ENCODE measurements around the gene RPL39L. TPM values are rescaled to one million over a fixed set of nuclear protein-coding genes. Genes with fewer than 3 reads are reported as not detected.

The RPL39L gene
- 100 to 1,000 TPM in 1 of 4 donors, 10 to 100 TPM in 1, 1 to 10 TPM in 2; 3.5 to 145 (median 10.1) TPM for total RNA-seq

GRCh38 chr3:187139126-187139894 is at the start of gene RPL39L:
Gene RPL39L (minus strand): TSS chr3:187139496. CDS start chr3:187121300, 18,196 bp downstream.
- peak; percentile 71 to 80 for DNase-seq
- Histone ChIP-seq H3K27me3 (no peaks in the 10 kb centered on the region), H3K36me3 (no peaks in the 10 kb centered on the region), H3K4me3 (peak within 1 kb of the TSS; percentile 37 to 46), H3K4me1 (no peaks in the 10 kb centered on the region), H3K27ac (peak within 1 kb of the TSS; percentile 44 to 52), H3K9me3 (no peaks in the 10 kb centered on the region)
- TF ChIP-seq CTCF (IDR thresholded peaks at IDR 0.05) = peak; percentile 73 to 80 (median 77)
- peak in 1 of 2 donors; percentile 27 for TF ChIP-seq POLR2A (IDR thresholded peaks at IDR 0.05)
- intact Hi-C loops (cut with DNase I; ENCODE audit: low total_unique reads) = no loop called here

DNA sequence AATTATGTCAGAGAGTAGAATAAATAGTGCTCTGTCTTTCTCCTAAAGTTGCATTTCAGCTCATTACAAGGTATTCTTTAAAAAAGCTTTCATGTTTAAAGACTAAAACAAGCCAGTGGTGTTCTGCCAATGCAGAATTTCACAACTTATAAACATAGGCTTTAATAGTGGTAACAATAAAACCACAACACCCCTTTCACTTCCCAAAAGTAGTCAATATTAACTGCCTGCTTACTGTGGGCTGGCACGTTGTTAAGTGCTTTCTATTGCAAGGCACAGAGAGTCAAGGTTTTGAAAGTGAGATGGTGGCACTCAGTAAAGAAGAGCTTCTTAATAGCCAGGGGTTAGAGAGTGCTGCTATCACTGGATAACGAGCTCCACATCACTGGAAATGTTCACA is 49.6 kb upstream of the RPL39L start:
- Histone ChIP-seq H3K27ac (no peak overlapping the region), H3K27me3 (no peaks in the 10 kb centered on the region), H3K4me3 (no peak overlapping the region), H3K36me3 (no peaks in the 10 kb centered on the region), H3K9me3 (no peaks in the 10 kb centered on the region), H3K4me1 (no peaks in the 10 kb centered on the region)
- no peak for TF ChIP-seq CTCF (IDR thresholded peaks at IDR 0.05)
- TF ChIP-seq POLR2A (IDR thresholded peaks at IDR 0.05) = no peak
- intact Hi-C loops (cut with DNase I; ENCODE audit: low total_unique reads) = no loop called here
- DNase-seq = no peak

DNA sequence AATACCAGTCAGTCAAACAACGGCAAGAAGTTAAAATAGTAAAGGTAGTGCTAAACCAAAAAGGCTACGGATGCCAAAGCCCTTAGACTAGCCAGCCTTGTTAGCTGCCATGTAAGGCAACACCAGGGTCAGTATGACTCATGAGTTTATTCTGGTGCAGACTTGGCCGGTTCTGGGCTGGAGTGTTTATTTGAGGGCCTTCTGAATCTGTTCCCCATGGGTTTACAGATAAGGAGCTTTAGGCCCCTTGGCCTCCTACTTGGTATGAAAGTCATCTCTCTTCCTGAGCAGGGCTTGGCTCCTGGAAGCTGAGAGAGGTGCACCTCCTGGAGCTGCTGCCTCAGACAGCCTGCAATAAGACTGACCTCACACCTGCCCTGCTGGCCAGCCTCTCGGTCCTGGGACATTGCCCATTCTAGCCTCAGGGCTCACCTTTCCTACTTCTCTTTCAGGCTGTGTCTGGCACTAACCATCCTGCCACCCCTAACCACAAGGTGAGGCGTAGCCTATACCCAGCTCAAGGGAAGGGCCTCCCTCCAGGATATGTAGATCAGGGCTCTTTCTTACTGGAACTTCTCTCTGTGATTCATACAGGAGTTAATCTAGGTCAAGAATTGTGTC is 47.6 kb upstream of the RPL39L start:
- no peak overlapping the region for H3K4me3 ChIP-seq
- H3K27ac ChIP-seq = peak overlapping the region; percentile 72 to 74
- intact Hi-C loops (cut with DNase I; ENCODE audit: low total_unique reads) = no loop called here
- H3K36me3 ChIP-seq = no peaks in the 10 kb centered on the region
- no peaks in the 10 kb centered on the region for H3K27me3 ChIP-seq
- peak; percentile 47 to 66 for DNase-seq
- no peaks in the 10 kb centered on the region for H3K9me3 ChIP-seq
- no peaks in the 10 kb centered on the region for H3K4me1 ChIP-seq
- TF ChIP-seq POLR2A (IDR thresholded peaks at IDR 0.05) (no peak), CTCF (IDR thresholded peaks at IDR 0.05) (no peak)

- H3K27ac ChIP-seq = peak overlapping the region; percentile 72 to 74
- H3K4me3 ChIP-seq = no peak overlapping the region
- intact Hi-C loops (cut with DNase I; ENCODE audit: low total_unique reads) = no loop called here
- no peaks in the 10 kb centered on the region for H3K36me3 ChIP-seq
- H3K27me3 ChIP-seq = no peaks in the 10 kb centered on the region
- no peak for DNase-seq
- TF ChIP-seq POLR2A (IDR thresholded peaks at IDR 0.05) = no peak
- no peak for TF ChIP-seq CTCF (IDR thresholded peaks at IDR 0.05)
- no peaks in the 10 kb centered on the region for H3K4me1 ChIP-seq
- H3K9me3 ChIP-seq = no peaks in the 10 kb centered on the region
Measured at GRCh38 chr3:187186375-187186774, 47.1 kb upstream of the RPL39L start.

GRCh38 chr3:187185759-187186158 is 46.5 kb upstream of the RPL39L start:
- TF ChIP-seq CTCF (IDR thresholded peaks at IDR 0.05) (no peak), POLR2A (IDR thresholded peaks at IDR 0.05) (no peak)
- intact Hi-C loops (cut with DNase I; ENCODE audit: low total_unique reads) = no loop called here
- no peak for DNase-seq
- H3K9me3 ChIP-seq = no peaks in the 10 kb centered on the region
- H3K36me3 ChIP-seq = no peaks in the 10 kb centered on the region
- no peak overlapping the region for H3K4me3 ChIP-seq
- H3K4me1 ChIP-seq = no peaks in the 10 kb centered on the region
- H3K27ac ChIP-seq = peak overlapping the region; percentile 72 to 74
- H3K27me3 ChIP-seq = no peaks in the 10 kb centered on the region

All from uterus (tissue), 4 donors.